Esophagus squamous epithelium (tissue), 5 donors: Measurements from ENCODE around the gene EEF1E1. TPM values are rescaled to one million over a fixed set of nuclear protein-coding genes. Genes with fewer than 3 reads are reported as not detected.
"Not testable (repeated sequence)": the region's sequence is repeated elsewhere in the genome, so short reads cannot be mapped to it uniquely, and the experiment has no call there.

Experiments
- DNase-seq: peaks from one replicate; lab custom pipeline; 2025; lab: John Stamatoyannopoulos, UW
- H3K27ac ChIP-seq, 4 donors: fragments of 200-600 bp; sonication (generic); one replicate each; pipeline ENCODE4 v1.5.1; 2016 to 2019; ENCODE audit warnings: mild to moderate bottlenecking in 1 of 4
- H3K27me3 ChIP-seq, 4 donors: fragments of 200-600 bp; sonication (generic); 1 replicate in 3 of 4; 2 replicates in 1 of 4; pipeline versions ENCODE4 v1.5.1 to v1.6.0; 2017 to 2021; ENCODE audit warnings: antibody characterized with exemption in 1 of 4
- H3K36me3 ChIP-seq, 3 donors: fragments of 200-600 bp; sonication (generic); one replicate each; pipeline ENCODE4 v1.5.1; 2016 to 2019
- H3K4me1 ChIP-seq, 3 donors: fragments of 200-600 bp; sonication (generic); one replicate each; pipeline ENCODE4 v1.5.1; 2017 to 2019
- H3K4me3 ChIP-seq, 4 donors: fragments of 200-600 bp; sonication (generic); 1 replicate in 3 of 4; 2 replicates in 1 of 4; pipeline ENCODE4 v1.5.1; 2016 to 2019; ENCODE audit warnings: mild to moderate bottlenecking in 2 of 4, moderate library complexity in 1 of 4
- H3K9me3 ChIP-seq, 3 donors: fragments of 200-600 bp; sonication (generic); one replicate each; pipeline ENCODE4 v1.5.1; 2016 to 2019
- CTCF ChIP-seq, 6 experiments: fragments of 450-650 bp in 4 of 6; fragments of 200-600 bp in 2 of 6; sonication (generic) in 2 of 6; IDR thresholded peaks; one replicate each; pipeline ENCODE4 v1.5.1; 2016 to 2019; ENCODE audit warnings: antibody characterized with exemption in 6 of 6, mild to moderate bottlenecking in 4 of 6, moderate library complexity in 4 of 6
- POLR2A ChIP-seq, 4 donors: fragments of 450-650 bp; IDR thresholded peaks; one replicate each; pipeline ENCODE4 v1.6.1; 2017; ENCODE audit warnings: antibody characterized with exemption in 4 of 4, mild to moderate bottlenecking in 4 of 4, moderate library complexity in 3 of 4
- WGBS, 2 donors: methylation state at CpG; one replicate each; pipeline ENCODE4 v1.1.5; 2018; 5-methylcytosine and 5-hydroxymethylcytosine counted together
- intact Hi-C: fragments of 100-400 bp; cut with DNase I; formaldehyde crosslinking; loops from one replicate; pipeline ENCODE4 v1.15.0; 2022
- total RNA-seq, 4 donors: library from RNA; depleted of rRNA; stranded (reverse); fragments of >200 nt; gene quantifications; one replicate each; pipeline ENCODE4 v1.1.0, GENCODE V29; 2016
- donor health status: DM: yes; HTN: yes; CAD: no.

Gene EEF1E1
- total RNA-seq, 4 donors from 2014 or later = 18.6 to 67.3 (median 56.3) TPM

- H3K4me3 ChIP-seq = no peak overlapping the region
- H3K27me3 ChIP-seq = no peaks in the 10 kb centered on the region
- no peak for DNase-seq
- intact Hi-C loops = no loop called here
- H3K9me3 ChIP-seq = no peaks in the 10 kb centered on the region
- peaks cover 0 to 13% (median 0%) of the 10 kb centered on the region in 3 donors for H3K4me1 ChIP-seq
- H3K27ac ChIP-seq = no peak overlapping the region
- H3K36me3 ChIP-seq = peaks cover 0 to 61% (median 0%) of the 10 kb centered on the region in 3 donors
- TF ChIP-seq CTCF (IDR thresholded peaks at IDR 0.05) (peak in 2 of 6 experiments; percentile 21 to 35), POLR2A (IDR thresholded peaks at IDR 0.05) (no peak)
Measured at GRCh38 chr6:8059129-8059528, 43.2 kb downstream of the EEF1E1 start.

GRCh38 chr6:8057793-8058192 is 44.6 kb downstream of the EEF1E1 start:
- TF ChIP-seq POLR2A (IDR thresholded peaks at IDR 0.05) = no peak
- TF ChIP-seq CTCF (IDR thresholded peaks at IDR 0.05) = no peak
- Histone ChIP-seq H3K36me3 (peaks cover 0 to 66% (median 0%) of the 10 kb centered on the region in 3 donors), H3K4me3 (no peak overlapping the region), H3K27ac (no peak overlapping the region), H3K27me3 (no peaks in the 10 kb centered on the region), H3K4me1 (peaks cover 0 to 3% (median 0%) of the 10 kb centered on the region in 3 donors), H3K9me3 (no peaks in the 10 kb centered on the region)
- intact Hi-C loops = no loop called here
- 74 to 79% methylated on average over 3 of the region's 3 CpGs for WGBS, 2 donors
- DNase-seq = no peak

- no peak overlapping the region for H3K27ac ChIP-seq
- intact Hi-C loops = no loop called here
- DNase-seq = no peak
- no peak overlapping the region for H3K4me3 ChIP-seq
- TF ChIP-seq POLR2A (IDR thresholded peaks at IDR 0.05) = no peak
- no peak for TF ChIP-seq CTCF (IDR thresholded peaks at IDR 0.05)
- WGBS, 2 donors = 85 to 91% methylated on average over 4 of the region's 4 CpGs
- no peaks in the 10 kb centered on the region for H3K9me3 ChIP-seq
- H3K4me1 ChIP-seq = no peaks in the 10 kb centered on the region
- H3K36me3 ChIP-seq = peaks cover 0 to 66% (median 0%) of the 10 kb centered on the region in 3 donors
- no peaks in the 10 kb centered on the region for H3K27me3 ChIP-seq
Measured at GRCh38 chr6:8057263-8057662, 45.1 kb downstream of the EEF1E1 start.

- TF ChIP-seq POLR2A (IDR thresholded peaks at IDR 0.05) = no peak
- no peak for TF ChIP-seq CTCF (IDR thresholded peaks at IDR 0.05)
- Histone ChIP-seq H3K4me3 (no peak overlapping the region), H3K4me1 (no peaks in the 10 kb centered on the region), H3K27me3 (no peaks in the 10 kb centered on the region), H3K27ac (no peak overlapping the region), H3K9me3 (no peaks in the 10 kb centered on the region), H3K36me3 (peaks cover 0 to 56% (median 0%) of the 10 kb centered on the region in 3 donors)
- WGBS, 2 donors = 92 to 93% methylated on average over 2 of the region's 2 CpGs
- intact Hi-C loops = no loop called here
- no peak for DNase-seq
Measured at GRCh38 chr6:8054276-8054675, 48.1 kb downstream of the EEF1E1 start.

GRCh38 chr6:8047541-8048292 is 54.6 kb downstream of the EEF1E1 start:
- intact Hi-C loops = no loop called here
- H3K4me3 ChIP-seq = no peak overlapping the region
- peak overlapping the region in 3 of 4 donors; percentile 21 to 55 (median 38) for H3K27ac ChIP-seq
- peaks cover 0 to 10% (median 8%) of the 10 kb centered on the region in 3 donors for H3K4me1 ChIP-seq
- 53 to 63% methylated on average over 3 of the region's 3 CpGs for WGBS, 2 donors
- H3K36me3 ChIP-seq = peaks cover 0 to 25% (median 4%) of the 10 kb centered on the region in 3 donors
- TF ChIP-seq POLR2A (IDR thresholded peaks at IDR 0.05) (no peak), CTCF (IDR thresholded peaks at IDR 0.05) (no peak)
- no peaks in the 10 kb centered on the region for H3K27me3 ChIP-seq
- H3K9me3 ChIP-seq = no peaks in the 10 kb centered on the region
- no peak for DNase-seq

GRCh38 chr6:8045769-8046168 is 56.6 kb downstream of the EEF1E1 start:
- DNase-seq, intact Hi-C loops, H3K27ac ChIP-seq, H3K9me3 ChIP-seq, H3K27me3 ChIP-seq, H3K4me3 ChIP-seq: not testable (repeated sequence)
- Histone ChIP-seq H3K36me3 (peaks cover 0 to 21% (median 4%) of the 10 kb centered on the region in 3 donors), H3K4me1 (peaks cover 0 to 10% (median 8%) of the 10 kb centered on the region in 3 donors)
- WGBS, 2 donors = 94 to 96% methylated on average over 4 of the region's 4 CpGs
